HK-2 (cell line): ENCODE measurements around the gene CASR.
"Not testable (repeated sequence)": the region's sequence is repeated elsewhere in the genome, so short reads cannot be mapped to it uniquely, and the experiment has no call there.

Source experiments
- DNase-seq: peaks from one replicate; pipeline ENCODE4 v3.0.0-alpha.2; 2018; ENCODE audit not compliant: unreplicated experiment

Gene CASR, protein sequence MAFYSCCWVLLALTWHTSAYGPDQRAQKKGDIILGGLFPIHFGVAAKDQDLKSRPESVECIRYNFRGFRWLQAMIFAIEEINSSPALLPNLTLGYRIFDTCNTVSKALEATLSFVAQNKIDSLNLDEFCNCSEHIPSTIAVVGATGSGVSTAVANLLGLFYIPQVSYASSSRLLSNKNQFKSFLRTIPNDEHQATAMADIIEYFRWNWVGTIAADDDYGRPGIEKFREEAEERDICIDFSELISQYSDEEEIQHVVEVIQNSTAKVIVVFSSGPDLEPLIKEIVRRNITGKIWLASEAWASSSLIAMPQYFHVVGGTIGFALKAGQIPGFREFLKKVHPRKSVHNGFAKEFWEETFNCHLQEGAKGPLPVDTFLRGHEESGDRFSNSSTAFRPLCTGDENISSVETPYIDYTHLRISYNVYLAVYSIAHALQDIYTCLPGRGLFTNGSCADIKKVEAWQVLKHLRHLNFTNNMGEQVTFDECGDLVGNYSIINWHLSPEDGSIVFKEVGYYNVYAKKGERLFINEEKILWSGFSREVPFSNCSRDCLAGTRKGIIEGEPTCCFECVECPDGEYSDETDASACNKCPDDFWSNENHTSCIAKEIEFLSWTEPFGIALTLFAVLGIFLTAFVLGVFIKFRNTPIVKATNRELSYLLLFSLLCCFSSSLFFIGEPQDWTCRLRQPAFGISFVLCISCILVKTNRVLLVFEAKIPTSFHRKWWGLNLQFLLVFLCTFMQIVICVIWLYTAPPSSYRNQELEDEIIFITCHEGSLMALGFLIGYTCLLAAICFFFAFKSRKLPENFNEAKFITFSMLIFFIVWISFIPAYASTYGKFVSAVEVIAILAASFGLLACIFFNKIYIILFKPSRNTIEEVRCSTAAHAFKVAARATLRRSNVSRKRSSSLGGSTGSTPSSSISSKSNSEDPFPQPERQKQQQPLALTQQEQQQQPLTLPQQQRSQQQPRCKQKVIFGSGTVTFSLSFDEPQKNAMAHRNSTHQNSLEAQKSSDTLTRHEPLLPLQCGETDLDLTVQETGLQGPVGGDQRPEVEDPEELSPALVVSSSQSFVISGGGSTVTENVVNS

DNA sequence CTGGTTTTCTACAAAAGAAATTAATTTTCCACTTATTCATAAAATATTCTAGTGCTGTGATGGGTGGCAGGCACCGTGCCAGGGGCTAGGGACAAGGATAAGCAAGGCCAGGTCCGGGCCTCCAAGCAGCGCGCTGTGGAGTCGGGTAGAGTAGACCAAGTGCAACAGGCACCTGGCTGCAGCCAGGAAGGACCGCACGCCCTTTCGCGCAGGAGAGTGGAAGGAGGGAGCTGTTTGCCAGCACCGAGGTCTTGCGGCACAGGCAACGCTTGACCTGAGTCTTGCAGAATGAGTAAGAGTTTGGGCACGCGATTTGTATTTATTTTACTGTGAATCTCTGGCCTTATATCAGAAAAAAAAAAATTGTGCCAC is at the start of gene CASR:
Gene CASR, plus strand, starts transcription at position 148 of the 372 bp plus-strand sequence. CDS start 70,522 bp downstream, outside the sequence.
- DNase-seq, result no peak

DNA sequence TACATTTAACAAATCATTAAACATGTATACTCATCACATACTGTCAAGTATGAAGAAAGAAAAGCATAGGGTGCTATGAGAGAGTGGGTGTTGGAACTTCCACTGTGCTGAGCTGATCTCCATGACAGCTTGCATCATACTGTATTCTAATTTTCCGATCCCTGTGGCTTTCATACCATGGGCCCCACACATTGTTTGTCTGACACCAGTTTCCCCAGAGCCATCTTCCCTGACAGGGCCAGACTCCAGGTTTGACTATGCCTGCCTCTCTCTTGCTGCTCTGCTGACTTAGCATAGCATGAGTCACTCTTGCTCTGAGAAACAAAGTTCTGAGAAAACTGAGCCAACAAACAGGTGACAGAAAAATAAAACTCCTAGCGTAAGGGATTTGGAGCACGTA is 37.0 kb upstream of the CASR start:
- no peak for DNase-seq

DNA sequence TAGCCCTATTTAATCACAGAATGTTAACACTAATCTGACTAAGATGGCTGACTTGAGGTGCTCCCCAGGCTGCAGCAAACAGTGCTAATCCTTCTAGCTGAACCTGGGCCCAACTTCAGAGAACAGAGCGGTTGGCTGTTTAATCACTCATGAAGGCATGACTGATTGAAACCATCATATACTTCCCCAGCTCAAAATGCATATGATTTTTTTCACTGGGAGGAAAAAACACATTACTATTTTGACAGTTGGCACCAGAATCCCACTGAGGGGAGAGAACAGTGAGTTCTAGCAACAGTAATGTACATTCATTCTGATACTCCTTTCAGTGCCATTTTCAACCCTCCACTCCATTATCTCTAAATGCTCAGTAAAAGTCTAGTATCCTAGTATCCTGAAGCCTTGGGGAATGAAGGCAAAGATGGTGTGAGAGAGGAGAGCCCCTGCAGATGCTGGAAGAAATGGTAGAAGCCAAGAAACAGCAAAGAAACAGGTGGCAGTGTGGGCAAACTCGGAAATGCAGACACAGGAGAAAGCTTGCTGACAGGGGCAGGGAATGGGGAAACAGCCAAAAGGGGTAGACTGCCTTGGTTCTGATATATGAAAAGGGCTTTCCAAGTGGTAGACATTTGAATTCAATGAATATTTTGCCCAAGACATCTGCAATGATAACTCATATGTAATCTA is 34.4 kb upstream of the CASR start:
- DNase-seq, result no peak

DNA sequence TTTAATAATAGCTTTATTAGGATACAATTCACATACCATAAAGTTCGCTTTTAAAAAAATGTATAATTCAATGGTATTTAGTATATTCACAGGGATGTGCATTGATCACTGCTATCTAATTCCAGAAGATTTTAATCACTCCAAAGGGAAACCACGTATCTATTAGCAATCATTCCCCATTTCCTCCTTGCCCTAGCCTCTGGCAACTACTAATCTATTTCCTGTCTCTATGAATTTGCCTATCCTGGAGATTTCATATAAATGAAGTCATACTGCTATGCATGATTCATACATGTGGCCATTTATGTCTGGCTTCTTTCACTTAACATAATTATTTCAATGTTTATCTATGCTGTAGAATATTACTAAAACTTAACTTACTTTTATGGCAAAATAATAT is 32.0 kb upstream of the CASR start:
- DNase-seq, result no peak

DNA sequence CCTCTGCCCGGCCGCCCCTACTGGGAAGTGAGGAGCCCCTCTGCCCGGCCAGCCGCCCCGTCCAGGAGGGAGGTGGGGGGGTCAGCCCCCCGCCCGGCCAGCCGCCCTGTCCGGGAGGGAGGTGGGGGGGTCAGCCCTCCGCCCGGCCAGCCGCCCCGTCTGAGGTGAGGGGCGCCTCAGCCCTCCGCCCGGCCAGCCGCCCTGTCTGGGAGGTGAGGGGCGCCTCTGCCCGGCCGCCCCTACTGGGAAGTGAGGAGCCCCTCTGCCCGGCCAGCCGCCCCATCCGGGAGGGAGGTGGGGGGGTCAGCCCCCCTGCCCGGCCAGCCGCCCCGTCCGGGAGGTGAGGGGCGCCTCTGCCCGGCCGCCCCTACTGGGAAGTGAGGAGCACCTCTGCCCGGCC is 18.5 kb upstream of the CASR start:
- DNase-seq, result not testable (repeated sequence)

DNA sequence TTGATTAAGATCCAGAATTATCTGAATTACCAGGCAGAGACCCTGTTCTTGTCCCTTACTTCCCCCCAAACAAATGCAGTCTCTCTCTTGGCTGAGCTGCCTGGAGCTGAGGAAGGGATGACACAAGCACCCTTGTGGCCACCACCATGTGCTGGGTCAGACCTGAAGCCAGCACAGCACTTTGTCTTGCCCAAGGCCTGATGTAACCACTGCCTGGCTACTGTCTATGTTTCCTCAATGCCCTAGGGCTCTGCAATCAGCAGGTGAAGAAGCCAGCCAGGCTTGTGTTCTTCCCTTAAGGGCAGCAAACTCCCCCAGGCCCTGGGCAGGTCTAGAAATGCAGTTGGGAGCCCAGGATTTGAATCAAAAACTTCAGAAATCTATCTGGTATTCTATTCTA is 15.8 kb upstream of the CASR start:
- DNase-seq, result no peak

DNA sequence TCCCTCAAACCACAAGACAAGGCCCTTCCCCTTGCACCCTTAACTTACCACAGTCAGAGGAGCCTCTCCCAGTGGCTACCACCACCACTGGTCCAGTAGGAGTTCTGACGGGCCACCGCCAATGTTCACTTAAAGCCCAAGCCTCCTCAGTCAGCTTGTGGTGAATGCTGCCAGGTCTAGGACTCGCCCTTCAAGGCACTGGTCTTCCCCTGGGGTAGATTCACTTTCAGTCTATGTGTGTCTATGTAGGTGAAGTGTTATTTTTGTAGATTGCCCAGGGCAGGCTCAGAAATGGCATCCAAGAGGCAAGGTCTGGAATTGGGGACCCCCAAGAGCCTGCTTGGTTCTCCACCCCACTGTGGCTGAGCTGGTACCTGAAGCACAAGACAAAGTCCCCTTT is 15.4 kb upstream of the CASR start:
- no peak for DNase-seq

DNA sequence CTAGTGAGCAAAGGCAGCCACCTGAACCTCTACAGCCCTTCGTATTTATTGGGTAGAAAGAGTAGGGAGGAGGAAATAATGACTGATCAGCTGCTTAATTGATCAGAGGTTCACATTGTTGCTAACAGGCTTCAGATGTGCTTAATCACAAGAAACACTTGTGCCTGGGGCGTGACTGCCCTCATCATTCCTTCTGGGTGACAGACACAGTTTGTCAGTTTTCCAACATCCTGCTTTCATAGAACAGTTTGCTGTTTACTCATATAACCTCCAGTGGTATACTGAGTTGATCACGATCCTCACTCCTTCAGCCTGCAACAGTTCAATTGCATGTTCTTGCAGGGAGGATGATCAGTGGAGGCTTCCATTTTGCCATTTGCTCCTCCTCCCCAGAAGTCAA is 13.6 kb upstream of the CASR start:
- no peak for DNase-seq

DNA sequence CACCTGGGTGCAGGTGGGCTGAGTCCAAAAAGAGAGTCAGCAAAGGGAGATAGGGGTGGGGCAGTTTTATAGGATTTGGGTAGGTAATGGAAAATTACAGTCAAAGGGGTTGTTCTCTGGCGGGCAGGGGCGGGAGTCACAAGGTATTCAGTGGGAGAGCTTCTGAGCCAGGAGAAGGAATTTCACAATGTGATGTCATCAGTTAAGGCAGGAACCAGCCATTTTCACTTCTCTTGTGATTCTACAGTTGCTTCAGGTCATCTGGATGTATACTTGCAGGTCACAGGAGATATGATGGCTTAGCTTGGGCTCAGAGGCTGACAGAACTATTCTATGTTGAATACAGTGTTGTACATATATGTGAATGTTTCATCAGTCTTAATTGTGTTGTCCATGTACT is 12.1 kb upstream of the CASR start:
- DNase-seq, result not testable (repeated sequence)

DNA sequence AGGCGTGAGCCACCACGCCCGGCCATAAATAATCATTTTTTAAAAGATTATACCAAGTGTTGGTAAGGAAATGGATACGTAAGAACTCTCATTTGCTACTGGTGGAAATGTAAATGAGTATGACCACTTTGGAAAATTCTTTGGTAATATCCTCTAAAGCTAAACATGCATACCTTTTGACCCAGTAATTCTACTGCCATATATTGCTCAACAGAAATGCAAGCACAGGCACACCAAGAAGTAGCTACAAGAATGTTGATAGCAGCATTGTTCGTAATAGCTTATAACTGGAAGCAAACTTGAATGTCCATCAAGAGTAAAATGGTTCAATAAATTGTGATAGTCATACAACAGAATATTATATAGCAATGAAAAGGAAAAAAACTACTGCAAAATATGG is 4.8 kb upstream of the CASR start:
- no peak for DNase-seq

DNA sequence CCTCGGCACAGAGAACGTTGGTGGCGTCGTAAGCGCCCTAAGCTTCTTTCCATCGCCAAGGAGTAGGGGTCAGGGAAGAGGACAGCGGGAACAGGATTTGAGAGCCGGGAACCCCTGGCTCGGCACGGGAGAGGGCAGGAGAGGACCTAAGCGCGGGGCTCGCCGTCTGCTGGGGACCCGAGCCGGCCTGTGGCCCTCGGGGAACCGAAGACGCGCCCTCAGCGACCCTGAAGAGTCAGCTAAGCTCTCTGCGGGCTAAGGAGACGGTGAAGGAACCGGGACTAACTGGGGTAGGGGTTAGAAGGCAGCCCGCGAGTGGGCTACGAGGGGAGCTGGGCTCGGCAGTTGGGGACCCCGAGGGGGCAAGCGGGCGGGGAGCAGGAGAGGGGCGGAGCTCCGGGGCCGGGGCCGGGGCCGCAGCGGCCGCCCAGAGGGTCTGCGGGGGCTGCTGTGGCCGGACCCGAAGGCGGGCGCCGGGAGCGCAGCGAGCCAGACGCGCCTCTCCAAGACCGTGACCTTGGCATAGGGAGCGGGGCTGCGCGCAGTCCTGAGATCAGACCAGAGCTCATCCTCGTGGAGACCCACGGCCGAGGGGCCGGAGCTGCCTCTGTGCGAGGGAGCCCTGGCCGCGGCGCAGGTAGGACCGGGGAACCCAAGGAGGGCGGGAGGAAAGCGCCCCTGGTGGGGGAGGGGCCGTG is 574 bp downstream of the CASR start:
- DNase-seq, result no peak

DNA sequence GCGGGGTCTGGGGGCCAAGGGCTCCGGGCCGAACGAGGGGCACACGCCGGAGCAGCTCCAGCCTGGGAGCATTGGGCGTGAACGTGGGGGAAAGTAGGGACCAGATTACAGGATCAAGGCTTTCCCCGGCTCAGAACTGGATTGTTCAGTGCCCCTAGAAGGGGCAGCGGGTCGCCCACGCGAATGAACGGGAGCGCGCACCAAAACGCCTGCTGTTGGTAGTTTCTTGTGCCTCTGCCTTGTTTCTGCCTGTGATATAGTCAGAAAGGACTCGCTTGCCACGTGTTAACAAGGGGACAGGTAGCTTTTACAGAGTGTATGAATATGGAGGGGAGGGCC is 1.1 kb downstream of the CASR start:
- no peak for DNase-seq

DNA sequence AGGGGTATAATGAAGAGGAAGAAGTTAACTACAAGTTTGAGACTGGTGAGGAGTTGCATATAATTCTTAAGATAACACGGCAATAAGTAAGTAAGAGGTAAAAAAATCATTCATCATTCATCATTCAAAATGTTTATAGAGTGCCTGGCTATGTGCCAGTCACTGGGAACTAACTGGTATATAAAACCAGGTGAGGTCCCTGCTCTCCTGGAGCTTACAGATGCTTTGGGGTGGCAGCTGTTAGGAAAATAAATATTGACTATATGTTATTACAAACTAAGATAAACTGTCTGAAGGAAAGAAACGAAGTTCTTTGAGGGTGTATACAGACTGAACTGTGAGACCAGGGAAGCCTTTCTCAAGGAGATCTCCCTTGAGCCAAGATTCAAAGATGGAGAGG is 2.9 kb downstream of the CASR start:
- no peak for DNase-seq

DNA sequence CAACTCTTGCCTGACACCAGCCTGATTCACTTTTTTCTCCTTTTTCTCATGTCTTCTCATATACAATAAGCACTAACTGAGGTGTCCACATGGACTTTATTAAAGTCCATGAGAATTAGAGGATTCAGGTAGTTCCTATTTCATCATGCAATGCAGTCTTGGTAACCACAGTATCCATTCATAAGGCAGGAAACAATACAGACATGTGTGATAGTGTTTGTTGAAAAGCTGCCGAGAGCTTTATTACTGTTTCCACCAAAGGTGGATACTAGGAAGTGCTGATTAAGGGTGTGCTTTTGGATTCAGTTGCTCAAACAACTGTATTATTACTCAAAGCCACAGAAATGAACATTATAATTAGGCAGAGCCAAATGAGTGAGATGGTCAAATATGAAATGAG is 5.3 kb downstream of the CASR start:
- no peak for DNase-seq

DNA sequence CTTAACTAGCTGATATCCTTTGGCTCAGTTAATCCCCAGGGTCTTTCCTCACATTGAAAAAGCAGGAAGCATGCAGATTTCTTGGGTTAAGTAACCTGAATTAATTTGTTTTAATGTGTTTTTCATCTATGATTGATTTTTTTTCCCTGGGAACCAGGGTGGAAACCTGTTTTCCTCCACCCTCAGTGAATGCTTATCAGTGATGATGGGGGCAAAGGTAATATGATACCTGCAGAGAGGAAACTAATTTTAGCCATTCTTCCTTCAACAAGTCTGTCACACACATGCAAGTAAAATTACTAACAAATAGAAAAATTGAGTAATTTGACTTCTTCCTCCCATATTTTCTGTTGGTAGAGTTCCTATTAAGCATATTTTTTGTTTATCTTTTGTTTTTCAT is 5.9 kb downstream of the CASR start:
- DNase-seq, result no peak

DNA sequence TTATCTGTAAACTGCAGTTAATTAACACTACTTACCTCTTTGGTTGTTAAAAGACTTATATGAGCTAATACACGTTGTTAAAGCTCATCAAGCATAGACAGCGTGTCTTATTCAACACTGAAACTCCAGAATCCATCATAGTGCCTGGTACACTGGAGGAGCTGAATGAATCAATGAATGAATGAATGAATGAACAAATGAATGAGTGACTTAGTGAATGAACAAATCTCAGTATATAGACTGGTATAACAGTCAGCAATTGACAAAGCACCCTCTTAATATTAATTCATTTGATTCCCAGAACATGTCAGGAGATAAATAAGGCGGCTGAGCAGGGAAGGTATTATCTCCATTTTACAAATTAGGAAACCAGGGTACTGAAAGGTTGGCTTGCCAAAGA is 7.1 kb downstream of the CASR start:
- DNase-seq, result no peak

DNA sequence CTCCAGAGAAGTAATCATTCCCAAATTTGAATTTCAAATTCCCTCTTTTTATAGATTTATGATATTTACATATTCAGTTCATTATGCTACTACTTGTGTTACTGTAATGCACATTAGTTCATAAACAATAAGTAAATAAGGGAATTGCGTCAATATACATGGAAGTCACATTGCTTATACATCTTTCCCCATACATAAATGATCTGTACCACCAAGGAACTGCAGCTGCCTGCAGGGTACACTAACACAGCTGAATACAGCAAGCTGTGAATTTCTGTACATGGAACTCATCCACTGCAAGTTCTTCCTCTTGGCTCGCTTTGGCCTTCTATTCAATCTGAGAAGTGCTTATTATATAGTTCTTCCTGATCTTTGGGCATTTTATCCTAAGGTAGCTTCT is 15.5 kb downstream of the CASR start:
- DNase-seq, result no peak

DNA sequence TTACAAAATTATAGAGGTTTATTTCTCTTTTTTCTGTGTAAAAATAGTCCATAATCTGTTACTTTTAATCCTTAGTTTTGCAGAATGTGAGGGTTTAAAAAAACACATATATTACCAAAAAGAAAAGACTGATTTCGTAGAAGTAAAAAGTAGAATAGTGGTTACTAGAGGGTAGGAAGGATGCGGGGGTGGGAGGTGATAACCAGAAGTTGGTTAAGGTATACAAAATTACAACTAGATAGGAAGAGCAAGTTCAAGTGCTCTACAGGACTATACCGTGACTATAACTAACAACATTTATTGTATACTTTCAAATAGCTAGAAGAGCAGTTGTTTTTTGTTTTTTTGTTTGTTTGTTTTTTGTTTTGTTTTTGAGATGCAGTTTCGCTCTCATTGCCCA is 16.1 kb downstream of the CASR start:
- DNase-seq, result no peak

DNA sequence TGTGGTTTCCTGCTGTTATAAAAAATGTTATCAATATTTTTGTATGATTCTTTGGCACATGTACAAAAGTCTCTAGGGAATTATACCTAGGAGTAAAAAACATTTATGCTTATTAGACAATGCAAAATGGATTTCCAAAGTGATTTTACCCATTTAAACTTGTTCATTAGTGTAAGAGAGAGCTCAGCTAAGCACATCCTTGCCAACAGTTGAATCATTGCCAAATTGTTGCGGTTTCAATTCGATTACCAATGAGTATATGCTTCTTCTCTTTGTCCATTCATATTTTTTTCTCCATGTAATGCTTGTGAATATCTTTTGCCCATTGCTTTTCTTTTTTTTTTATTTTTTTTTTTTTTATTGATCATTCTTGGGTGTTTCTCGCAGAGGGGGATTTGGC is 17.2 kb downstream of the CASR start:
- DNase-seq, result no peak

DNA sequence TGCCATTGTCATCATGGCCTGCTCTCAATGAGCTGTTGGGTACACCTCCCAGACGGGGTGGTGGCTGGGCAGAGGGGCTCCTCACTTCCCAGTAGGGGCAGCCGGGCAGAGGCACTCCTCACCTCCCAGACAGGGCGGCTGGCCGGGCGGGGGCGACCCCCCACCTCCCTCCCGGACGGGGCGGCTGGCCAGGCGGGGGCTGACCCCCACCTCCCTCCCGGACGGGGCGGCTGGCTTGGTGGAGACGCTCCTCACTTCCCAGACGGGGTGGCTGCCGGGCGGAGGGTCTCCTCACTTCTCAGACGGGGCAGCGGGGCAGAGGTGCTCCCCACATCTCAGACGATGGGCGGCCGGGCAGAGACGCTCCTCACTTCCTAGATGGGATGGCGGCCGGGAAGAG is 18.0 kb downstream of the CASR start:
- not testable (repeated sequence) for DNase-seq

DNA sequence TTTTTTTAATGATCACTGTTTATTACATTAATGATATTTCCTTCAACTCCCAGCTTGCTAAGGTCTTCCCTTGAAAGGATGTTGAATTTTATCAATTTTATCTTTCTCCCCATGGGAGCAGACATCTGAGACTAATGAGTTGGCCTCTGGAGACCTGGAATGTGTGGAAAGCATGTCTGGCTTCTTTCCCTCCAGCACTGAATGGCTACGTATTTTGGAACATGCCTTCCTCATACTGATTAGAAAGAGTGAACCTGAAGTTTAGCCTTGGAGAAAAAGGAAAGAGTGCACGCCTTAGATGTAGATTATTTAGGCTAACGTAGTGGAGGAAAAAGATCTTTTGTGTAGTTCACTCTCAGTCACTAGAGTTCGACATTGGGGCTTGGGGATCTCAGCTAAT is 25.1 kb downstream of the CASR start:
- DNase-seq, result no peak

DNA sequence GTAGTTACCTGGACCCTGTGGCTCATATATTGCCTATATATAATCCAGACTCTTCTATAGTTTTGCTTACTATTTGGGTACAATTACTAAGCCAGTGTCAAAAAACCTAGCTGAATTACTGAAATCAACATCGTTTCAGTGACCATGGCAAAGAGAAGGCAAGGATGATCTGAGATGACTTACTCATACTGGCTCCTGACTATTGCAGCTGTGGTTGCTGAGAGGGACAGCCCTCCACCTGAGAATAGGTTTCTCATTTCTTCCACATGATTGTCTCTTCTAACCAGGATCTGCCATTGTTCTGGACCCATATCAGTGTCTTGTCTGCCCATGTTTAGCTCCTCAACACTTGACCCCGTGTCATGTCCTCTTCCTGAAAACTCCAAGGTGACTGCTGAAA is 30.2 kb downstream of the CASR start:
- DNase-seq, result no peak
